Keratinocyte (primary cell): Measurements from ENCODE around the gene FBRSL1. TPM values are rescaled to one million over a fixed set of nuclear protein-coding genes. Genes with fewer than 3 reads are reported as not detected.

Experiments
- DNase-seq: peaks from one replicate; pipeline ENCODE4 v3.0.0-alpha.2; 2011; ENCODE audit warnings: low read depth, missing footprints, low spot score
- FAIRE-seq: peaks from 2 replicates; lab custom pipeline; 2011; peaks lifted over from hg19 to GRCh38; lab: Jason Lieb, UNC
- H2AFZ ChIP-seq: 2 replicates; pipeline ENCODE4 v1.6.0; 2012; ENCODE audit warnings: low read length, control low read depth, inconsistent platforms; ENCODE audit not compliant: control insufficient read depth
- H3K27ac ChIP-seq: 2 replicates; pipeline ENCODE4 v1.5.1; 2011; ENCODE audit warnings: low read length; ENCODE audit not compliant: control insufficient read depth, insufficient read depth
- H3K27me3 ChIP-seq: 3 replicates; pipeline ENCODE4 v1.6.0; 2011; ENCODE audit warnings: low read length; ENCODE audit not compliant: control insufficient read depth, insufficient read depth; ENCODE audit errors: extremely low read depth
- H3K36me3 ChIP-seq, 2 experiments: 2 replicates in 1 of 2; 3 replicates in 1 of 2; pipeline ENCODE4 v1.5.1; 2011; ENCODE audit warnings: low read length in 2 of 2, mild to moderate bottlenecking in 1 of 2; ENCODE audit not compliant: control insufficient read depth in 2 of 2, insufficient read depth in 2 of 2; ENCODE audit errors: extremely low read depth in 1 of 2
- H3K4me1 ChIP-seq: 3 replicates; pipeline ENCODE4 v1.5.1; 2011; ENCODE audit warnings: low read length; ENCODE audit not compliant: control insufficient read depth, insufficient read depth; ENCODE audit errors: extremely low read depth
- H3K4me2 ChIP-seq: 3 replicates; pipeline ENCODE4 v1.6.0; 2011; ENCODE audit warnings: low read depth, low read length; ENCODE audit not compliant: control insufficient read depth, insufficient read depth; ENCODE audit errors: extremely low read depth
- H3K4me3 ChIP-seq, 3 experiments: fragments of 200-600 bp in 1 of 3; sonication (generic) in 1 of 3; 2 replicates in 2 of 3; 3 replicates in 1 of 3; pipeline ENCODE4 v1.5.1; 2011 to 2016; ENCODE audit warnings: low read length in 3 of 3, mild to moderate bottlenecking in 3 of 3, control low read depth in 2 of 3, inconsistent platforms in 1 of 3, low read depth in 1 of 3, mixed read lengths in 1 of 3, mixed run types in 1 of 3, moderate library complexity in 1 of 3; ENCODE audit not compliant: control insufficient read depth in 2 of 3, insufficient read depth in 2 of 3; ENCODE audit errors: extremely low read depth in 1 of 3
- H3K79me2 ChIP-seq: 2 replicates; pipeline ENCODE4 v1.6.0; 2012; ENCODE audit warnings: low read length; ENCODE audit not compliant: control insufficient read depth, insufficient read depth
- H3K9ac ChIP-seq: 3 replicates; pipeline ENCODE4 v1.6.0; 2011; ENCODE audit warnings: low read length; ENCODE audit not compliant: control insufficient read depth, insufficient read depth; ENCODE audit errors: extremely low read depth
- H3K9me1 ChIP-seq: 3 replicates; pipeline ENCODE4 v1.6.0; 2011; ENCODE audit warnings: low read length; ENCODE audit not compliant: control insufficient read depth, insufficient read depth; ENCODE audit errors: extremely low read depth
- H3K9me3 ChIP-seq: 2 replicates; pipeline ENCODE4 v1.5.1; 2012; ENCODE audit warnings: low read depth, low read length; ENCODE audit not compliant: control insufficient read depth
- H4K20me1 ChIP-seq: 3 replicates; pipeline ENCODE4 v1.6.0; 2011; ENCODE audit warnings: low read length; ENCODE audit not compliant: control insufficient read depth, insufficient read depth; ENCODE audit errors: extremely low read depth
- EZH2 ChIP-seq: IDR thresholded peaks from one replicate; pipeline ENCODE4 v1.6.1; 2012; ENCODE audit warnings: inconsistent platforms, mild to moderate bottlenecking, low read length, moderate library complexity
- dilution Hi-C: fragments of 300-500 bp; cut with MboI; formaldehyde crosslinking; loops from one replicate; pipeline ENCODE4 v1.7.0; 2020; ENCODE audit warnings: low sequenced_read_pairs; ENCODE audit not compliant: extremely low pct_ligation_motif_present
- polyA plus RNA-seq, 5 experiments: library from polyadenylated mRNA; depleted of rRNA in 3 of 5; stranded (reverse) in 3 of 5; stranded (forward) in 1 of 5; unstranded in 1 of 5; fragments of >200 nt; gene quantifications; 1 replicate in 1 of 5; 2 replicates in 3 of 5; 3 replicates in 1 of 5; pipeline versions ENCODE4 v1.2.1 to v1.2.3, GENCODE V29; 2011 to 2012; ENCODE audit warnings: missing spikeins in 2 of 5, low read depth in 1 of 5, low replicate concordance in 1 of 5
- TF ChIP-seq, protein P1 (sequence below), 3 experiments: IDR thresholded peaks in 1 of 3; conservative IDR thresholded peaks in 1 of 3; optimal IDR thresholded peaks in 1 of 3; 2 replicates in 2 of 3; 3 replicates in 1 of 3; pipeline versions ENCODE3 to v1.5.1; 2011; ENCODE audit warnings: low read length in 3 of 3, mild to moderate bottlenecking in 3 of 3, moderate library complexity in 2 of 3, control low read depth in 1 of 3, inconsistent platforms in 1 of 3; ENCODE audit not compliant: insufficient read depth in 2 of 3; ENCODE audit errors: extremely low read depth in 1 of 3

Gene FBRSL1
- polyA plus RNA-seq, 1 donor (not counting 4 experiments of a cell fraction or from before 2014, with no cell fraction given), result 0.89 TPM

DNA sequence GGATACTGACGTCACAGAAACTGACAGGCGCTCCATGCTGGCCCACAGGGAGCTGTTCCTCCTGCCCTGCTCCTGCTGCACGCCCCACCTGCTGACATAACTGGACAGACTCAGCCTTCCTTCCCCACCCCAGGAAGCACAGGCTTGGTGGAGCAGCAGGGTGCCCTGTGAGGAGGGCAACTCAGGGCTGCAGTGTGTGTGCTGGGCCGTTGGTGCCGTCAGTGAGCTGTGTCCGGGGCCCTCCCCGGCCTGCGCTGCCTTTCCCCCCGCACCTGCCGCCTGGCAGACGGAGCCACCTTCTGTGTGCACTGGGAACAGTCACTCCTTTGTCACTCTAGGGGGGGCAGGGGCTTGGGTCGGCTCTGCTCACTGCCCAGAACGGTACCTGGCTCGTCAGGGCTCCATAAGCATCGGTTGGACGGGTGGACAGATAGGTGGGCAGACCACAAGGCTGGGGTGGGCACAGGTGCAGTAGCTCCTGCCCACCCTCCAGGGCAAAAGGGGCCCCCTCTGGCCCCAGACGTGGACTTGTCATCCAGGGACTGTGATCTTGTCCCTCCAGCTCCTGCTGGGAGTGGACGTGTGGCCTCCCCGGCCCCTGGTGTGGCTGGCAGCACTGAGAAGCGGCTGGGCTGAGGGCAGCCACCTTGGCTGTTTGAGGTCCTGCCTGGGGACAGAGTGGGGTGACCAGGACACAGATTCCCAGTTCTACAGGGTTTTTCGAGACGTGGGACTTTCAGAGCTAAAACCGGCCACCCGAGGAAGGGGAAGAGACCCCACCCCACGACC lies 32.8 kb downstream of the FBRSL1 start:
- Histone ChIP-seq H3K4me2 (no peak overlapping the region), H3K9me1 (peaks cover 3% of the 10 kb centered on the region), H4K20me1 (peaks cover 28% of the 10 kb centered on the region), H2AFZ (no peak overlapping the region), H3K9ac (no peak overlapping the region), H3K36me3 (peaks cover 0 to 2% of the 10 kb centered on the region in 2 experiments), H3K27me3 (no peaks in the 10 kb centered on the region), H3K79me2 (no peaks in the 10 kb centered on the region), H3K4me3 (no peak overlapping the region), H3K27ac (no peak overlapping the region), H3K4me1 (peaks cover 23% of the 10 kb centered on the region), H3K9me3 (peaks cover 8% of the 10 kb centered on the region)
- DNase-seq, result no peak
- dilution Hi-C loops, result no loop called here
- no peak for TF ChIP-seq EZH2
- no peak for FAIRE-seq

DNA sequence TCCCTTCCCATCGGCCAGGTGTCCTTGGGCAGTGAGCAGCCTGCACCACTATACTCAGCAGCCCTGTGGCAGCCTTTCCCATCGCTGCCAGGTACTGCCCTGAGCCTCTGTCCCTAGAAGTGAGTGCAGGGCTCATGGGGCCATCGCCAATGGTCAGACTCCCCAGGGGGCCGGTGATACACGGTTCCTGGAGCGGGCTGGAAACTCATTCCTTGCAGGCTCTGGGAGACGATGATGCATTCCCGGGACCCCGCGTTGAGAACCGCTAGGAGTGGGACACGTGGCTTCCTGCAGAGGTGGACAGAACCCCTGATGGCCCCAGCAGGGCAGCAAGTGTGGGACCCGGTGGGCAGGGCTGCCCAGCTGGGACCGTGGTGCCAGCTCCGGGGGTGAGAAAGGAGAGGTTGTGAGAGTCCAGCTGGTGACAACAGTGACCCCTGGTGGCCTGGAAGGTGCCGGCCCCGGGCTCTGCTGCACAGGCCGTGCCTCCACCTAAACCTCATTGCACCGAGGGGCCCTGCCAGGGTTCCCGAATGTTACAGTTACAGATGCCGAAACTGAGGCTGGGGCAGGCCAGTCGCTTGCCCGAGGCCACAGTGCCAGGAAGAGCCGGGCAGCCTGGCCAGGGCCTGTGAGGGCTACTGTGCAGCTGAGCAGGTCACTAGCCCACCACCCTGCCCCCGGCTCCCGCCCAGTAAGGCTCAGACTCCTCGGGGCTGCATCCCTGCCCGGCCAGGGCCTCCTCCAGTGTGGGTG lies 33.8 kb downstream of the FBRSL1 start:
- dilution Hi-C loops, result no loop called here
- no peak for TF ChIP-seq EZH2
- TF ChIP-seq, protein P1, sequence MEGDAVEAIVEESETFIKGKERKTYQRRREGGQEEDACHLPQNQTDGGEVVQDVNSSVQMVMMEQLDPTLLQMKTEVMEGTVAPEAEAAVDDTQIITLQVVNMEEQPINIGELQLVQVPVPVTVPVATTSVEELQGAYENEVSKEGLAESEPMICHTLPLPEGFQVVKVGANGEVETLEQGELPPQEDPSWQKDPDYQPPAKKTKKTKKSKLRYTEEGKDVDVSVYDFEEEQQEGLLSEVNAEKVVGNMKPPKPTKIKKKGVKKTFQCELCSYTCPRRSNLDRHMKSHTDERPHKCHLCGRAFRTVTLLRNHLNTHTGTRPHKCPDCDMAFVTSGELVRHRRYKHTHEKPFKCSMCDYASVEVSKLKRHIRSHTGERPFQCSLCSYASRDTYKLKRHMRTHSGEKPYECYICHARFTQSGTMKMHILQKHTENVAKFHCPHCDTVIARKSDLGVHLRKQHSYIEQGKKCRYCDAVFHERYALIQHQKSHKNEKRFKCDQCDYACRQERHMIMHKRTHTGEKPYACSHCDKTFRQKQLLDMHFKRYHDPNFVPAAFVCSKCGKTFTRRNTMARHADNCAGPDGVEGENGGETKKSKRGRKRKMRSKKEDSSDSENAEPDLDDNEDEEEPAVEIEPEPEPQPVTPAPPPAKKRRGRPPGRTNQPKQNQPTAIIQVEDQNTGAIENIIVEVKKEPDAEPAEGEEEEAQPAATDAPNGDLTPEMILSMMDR (optimal IDR thresholded peaks at IDR 0.05 in 1 of 3, IDR thresholded peaks at IDR 0.05 in 1 of 3, conservative IDR thresholded peaks at IDR 0.05 in 1 of 3; ENCODE audit: extremely low read depth in 1 of 3, insufficient read depth in 2 of 3, low read length in 3 of 3), result peak; percentile 60 to 80 (median 71)
- H3K36me3 ChIP-seq, result no peaks in the 10 kb centered on the region
- H3K27ac ChIP-seq, result no peak overlapping the region
- H3K4me2 ChIP-seq, result peak overlapping the region; percentile 26
- peaks cover 23% of the 10 kb centered on the region for H3K4me1 ChIP-seq
- H3K79me2 ChIP-seq, result no peaks in the 10 kb centered on the region
- H3K9me1 ChIP-seq, result peaks cover 3% of the 10 kb centered on the region
- no peak overlapping the region for H3K4me3 ChIP-seq
- peaks cover 28% of the 10 kb centered on the region for H4K20me1 ChIP-seq
- no peak overlapping the region for H3K9ac ChIP-seq
- H3K9me3 ChIP-seq, result peaks cover 2% of the 10 kb centered on the region
- FAIRE-seq (no peak), DNase-seq (no peak)
- H3K27me3 ChIP-seq, result no peaks in the 10 kb centered on the region
- no peak overlapping the region for H2AFZ ChIP-seq
